HPDE6-E6E7 (cell line): ENCODE results near the gene HDAC4.

Experiments
- DNase-seq: peaks from one replicate; pipeline ENCODE4 v3.0.0; 2011; ENCODE audit warnings: missing footprints; ENCODE audit errors: extremely low spot score

HDAC4 gene

DNA sequence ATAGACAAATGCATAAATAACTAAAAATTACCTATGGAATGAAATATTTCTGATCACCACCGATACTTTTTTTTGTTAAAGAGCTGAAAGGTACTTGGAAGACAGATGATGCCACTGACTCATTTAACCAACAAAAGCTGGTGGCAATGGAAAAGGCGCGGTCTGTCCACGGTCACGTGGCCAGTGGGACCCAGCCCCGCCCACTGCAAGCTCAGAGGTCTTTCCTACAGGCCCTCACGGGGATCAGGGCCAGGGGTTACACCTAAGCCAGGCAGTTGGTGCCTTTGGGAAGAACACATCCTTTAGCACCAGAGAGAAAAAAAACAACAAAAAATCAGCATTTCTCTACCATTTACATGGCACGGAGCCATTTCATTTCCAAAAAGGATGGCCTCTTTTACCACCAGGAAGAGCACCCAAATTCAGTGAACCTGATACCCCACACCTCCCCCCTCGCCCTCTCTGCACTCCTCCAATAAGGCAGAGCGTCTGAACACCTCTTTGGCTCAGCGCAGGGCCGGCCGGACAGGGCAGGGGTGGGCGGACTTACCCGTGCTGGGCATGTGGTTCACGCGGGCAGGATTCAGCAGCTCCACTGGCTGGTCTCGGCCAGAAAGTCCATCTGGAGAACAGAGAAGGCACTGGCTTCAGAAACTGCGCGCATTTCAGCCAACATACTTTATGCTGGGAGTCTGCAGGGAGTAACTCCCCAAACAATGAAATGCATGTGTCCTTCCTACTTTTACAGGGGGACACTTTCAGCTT is 164.6 kb downstream of the HDAC4 start:
- no peak for DNase-seq

DNA sequence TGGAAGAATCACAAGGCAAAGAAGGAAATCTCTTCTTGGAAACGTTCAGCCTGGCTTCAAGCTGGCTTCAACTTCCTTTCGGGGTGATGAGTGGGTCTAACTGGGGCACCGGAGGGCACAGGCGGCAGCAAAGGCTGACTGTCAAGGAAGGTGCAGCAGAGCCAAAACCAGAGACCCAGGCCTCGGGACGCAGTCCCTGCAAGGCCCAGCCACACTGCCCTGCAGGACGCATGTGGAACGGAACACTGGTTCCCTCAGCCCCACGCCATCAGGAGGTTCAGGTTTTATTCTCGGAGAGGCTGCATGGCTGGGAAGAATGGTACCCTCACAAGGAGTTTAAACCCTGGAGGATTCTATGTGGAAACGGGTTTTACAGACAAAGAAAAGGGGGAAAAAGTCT is 165.5 kb downstream of the HDAC4 start:
- no peak for DNase-seq

GRCh38 chr2:239234191-239235175 is 166.3 kb downstream of the HDAC4 start:
- no peak for DNase-seq

- DNase-seq: no peak
Observed at GRCh38 chr2:239233576-239233975, 167.2 kb downstream of the HDAC4 start.

- DNase-seq: no peak
Observed at GRCh38 chr2:239232195-239232578, 168.6 kb downstream of the HDAC4 start.

DNA sequence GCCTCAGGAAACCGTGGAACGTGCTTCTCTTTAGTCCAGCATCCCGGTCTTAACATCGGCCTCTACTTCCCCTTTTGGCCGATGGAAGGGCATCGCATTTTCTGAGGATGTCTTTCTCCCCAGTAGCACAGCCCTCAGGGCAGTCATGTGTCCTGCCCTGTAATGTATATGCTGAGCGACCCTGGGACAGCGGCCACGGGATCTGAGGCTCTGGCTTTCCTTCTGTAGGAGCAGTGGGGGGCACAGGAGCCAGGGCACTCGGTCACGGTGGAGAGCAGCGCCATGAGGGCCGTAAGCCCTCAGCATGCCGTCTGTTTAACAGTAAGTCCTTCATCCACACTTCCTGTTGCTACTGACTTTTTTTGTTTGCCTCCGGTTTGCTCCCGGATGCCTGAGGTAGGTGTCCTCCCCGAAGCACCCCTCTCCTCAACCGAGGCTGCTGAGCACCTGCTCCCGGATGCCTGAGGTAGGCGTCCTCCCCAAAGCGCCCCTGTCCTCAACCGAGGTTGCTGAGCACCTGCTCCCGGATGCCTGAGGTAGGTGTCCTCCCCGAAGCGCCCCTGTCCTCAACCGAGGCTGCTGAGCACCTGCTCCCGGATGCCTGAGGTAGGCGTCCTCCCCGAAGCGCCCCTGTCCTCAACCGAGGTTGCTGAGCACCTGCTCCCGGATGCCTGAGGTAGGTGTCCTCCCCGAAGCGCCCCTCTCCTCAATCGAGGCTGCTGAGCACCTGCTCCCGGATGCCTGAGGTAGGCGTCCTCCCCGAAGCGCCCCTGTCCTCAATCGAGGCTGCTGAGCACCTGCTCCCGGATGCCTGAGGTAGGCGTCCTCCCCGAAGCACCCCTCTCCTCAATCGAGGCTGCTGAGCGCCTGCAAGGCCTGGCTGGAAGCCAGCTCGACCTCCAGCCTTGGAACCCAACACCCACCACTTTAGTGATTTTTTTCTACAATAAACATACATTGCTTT is 169.3 kb downstream of the HDAC4 start:
- DNase-seq: no peak

DNA sequence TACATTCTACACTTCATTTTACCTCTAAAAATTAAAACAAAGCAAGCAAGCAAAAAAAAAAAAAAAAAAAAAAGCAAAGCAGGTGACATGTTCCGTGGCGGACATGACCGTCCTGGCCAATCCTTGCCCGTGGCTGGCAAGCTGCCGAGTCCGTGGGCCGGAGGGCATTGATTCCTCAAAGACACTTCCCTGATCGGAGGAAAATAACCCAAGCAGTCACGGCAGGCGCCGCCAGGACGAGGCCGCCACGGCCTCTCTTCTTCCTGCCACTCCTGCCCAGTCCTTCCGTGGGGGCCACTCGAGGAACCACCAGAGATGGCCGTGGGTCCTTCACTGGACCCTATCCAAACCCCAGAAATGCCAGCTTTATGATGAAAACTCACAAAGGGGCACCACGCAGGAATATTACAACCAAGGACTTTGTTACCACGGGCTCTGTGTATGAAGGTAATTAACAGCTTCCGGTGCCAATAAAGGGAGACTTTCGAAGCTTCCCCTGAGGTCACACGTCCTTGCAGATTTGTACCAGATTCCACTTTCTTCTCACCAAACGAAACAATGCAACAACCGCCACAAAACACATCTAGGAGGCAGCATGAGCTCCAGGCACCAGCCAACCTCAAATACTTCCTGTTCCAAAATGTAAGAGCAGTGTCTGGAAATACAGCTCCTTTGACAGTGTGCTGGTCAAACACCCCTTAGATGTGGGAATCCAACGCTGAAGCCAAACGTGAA is 170.3 kb downstream of the HDAC4 start:
- no peak for DNase-seq

DNA sequence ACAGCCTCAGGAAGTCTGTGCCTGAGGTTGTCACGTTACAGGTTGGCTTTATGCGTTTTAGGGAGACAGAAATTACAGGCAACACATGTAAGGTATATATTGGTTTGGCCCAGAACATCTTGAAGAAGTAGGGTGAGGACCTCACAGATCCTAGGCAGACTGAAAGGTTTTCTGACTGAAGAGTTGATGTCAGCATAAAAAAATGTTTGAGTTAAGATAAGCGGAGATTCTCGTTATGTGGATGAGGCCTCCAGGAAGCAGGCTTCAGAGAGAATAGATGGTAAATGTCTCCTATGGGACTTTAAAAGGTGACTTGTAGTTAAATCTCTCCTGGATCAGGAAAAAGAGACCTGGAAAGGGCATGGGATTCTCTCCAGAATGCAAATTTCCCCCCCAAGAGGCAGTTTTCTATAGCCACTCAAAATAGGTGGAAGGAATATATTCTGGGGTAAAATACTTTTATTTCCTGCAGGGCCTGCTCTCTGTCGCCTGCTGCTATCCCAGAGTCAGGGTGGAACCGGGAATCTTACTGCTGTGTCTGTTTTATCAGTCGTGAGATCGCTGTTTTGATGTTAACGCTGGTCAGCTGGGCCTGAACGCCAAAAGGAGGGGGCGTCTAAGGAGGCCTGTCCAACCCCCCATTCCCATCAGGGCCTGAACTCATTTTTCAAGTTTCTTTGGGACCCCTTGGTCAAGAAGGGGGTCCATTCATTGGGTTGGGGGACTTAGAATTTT is 171.1 kb downstream of the HDAC4 start:
- DNase-seq: no peak

DNA sequence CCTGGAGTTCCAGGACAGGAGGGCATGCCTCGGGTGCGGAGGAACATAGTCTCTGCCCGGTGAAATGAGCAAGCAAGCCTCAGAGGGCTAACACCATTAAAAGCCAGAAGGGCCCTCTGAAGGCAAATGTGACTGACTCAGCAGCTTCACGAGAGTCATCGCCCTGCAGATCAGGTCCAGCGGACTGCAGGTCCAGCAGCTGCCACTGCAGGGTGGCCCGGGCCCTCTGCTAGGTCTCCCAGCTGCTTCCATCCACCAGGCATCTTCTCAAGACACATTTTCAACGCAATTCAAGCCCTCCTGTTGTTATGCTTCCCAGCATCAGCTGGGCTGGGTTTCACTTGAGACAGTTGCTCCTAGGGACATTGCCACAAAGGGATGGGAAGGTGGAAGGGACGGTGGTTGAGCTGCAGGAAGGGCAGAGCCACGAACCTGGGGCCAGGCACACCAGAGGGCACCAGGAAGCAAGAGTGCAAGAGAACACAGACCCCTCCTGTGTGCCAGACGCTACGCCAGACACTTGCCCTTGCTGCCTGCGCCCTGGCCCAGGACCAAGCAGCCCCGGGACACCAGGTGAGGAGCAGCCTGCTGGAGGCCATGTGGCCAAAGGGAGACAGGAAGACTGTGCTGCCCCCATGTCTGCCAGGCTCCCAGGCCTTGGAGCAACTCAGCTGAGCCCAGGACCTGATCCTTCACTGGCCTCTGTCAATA is 173.0 kb downstream of the HDAC4 start:
- DNase-seq: no peak

GRCh38 chr2:239226677-239227581 is 173.9 kb downstream of the HDAC4 start:
- no peak for DNase-seq

- no peak for DNase-seq
Observed at GRCh38 chr2:239225871-239226561, 174.8 kb downstream of the HDAC4 start.

GRCh38 chr2:239225371-239225851 is 175.4 kb downstream of the HDAC4 start:
- no peak for DNase-seq

DNA sequence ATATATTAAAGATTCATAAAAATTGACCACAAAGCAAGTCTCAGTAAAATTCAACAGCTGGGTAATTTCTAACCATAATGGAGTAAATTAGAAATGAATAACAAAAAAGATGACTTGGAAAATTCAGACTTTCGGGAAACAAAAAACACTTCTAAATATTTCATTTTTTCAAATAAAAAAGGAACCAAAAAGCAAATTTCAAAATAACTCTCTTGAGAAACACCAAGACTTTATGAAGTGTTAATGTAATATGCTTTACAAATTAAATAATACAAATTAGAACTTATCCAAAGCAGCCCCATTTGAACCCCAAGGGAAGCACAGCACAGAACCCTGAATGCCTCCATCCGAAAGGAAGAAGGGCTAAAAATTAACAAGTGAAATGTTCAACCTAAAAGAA is 175.9 kb downstream of the HDAC4 start:
- no peak for DNase-seq

GRCh38 chr2:239224199-239224570 is 176.6 kb downstream of the HDAC4 start:
- no peak for DNase-seq

DNA sequence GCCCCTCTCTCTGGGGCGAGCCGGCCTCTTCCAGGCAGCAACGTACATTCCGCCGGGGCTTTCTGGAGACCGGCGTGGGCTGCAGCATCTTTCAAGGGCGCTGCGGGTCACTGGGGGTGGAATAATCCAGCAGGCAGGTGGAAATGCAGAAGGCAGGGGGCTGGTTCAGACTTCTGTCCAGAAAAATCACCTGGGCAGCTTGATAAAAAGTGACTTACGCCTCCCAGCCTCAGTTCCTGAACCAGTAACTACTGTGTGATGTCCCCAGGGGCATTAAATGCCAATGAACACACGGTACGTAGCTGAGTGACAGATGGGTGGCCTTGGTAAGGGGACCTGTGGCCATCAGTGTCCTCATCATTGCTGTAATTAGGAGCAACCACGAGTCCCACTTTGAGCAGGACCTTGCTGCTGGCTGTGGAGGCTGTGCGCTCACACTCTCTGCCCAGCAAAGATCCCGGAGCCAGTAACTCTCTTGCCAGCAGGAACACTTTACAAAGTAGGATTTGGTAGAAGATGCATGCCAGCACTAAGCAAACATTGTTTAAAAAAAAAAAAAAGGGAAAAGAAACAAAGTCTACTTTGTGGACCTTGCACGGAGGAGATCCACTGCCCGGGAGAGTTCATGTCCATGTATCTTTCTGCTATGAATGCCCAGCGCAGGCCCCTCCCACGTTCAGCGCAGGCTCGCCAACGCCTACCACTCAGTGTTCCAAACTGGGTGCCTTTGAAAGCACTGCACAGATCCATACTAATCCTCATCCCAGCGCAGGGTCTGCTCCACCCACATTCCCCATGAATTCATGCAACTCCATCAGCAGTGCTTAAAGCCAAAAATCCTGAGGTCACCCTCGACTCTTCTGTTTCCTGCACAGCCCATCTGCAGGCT is 177.3 kb downstream of the HDAC4 start:
- no peak for DNase-seq

GRCh38 chr2:239222706-239223309 is 178.0 kb downstream of the HDAC4 start:
- no peak for DNase-seq

DNA sequence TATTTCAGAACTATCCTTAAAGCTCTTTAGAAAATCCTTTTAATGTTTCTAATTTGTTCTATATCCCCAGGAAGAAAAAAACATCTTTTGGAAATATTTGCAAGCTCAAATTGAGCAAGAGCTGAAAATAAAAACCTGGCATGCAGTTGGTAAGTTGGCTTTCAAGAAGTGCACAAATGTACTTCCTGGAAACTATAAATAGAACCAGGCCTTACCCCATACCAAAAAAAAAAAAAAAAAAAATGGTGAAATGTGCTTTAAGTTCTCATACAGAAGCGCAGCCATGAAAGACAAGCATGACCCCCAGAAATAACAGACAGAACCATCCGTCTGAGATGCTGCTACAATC is 178.5 kb downstream of the HDAC4 start:
- no peak for DNase-seq
